ENCODE measurements around the gene ESRRA. TPM values are rescaled to one million over a fixed set of nuclear protein-coding genes. Genes with fewer than 3 reads are reported as not detected.

The ESRRA gene
- total and polyA plus RNA-seq, 9 of the 15 experiments (the other 6 are each of a cell fraction or from before 2014, with no cell fraction given) = 0.27 to 89.7 (median 23.7) TPM

GRCh38 chr11:64355078-64355940 is 50.0 kb downstream of the ESRRA start (continued):
- TF ChIP-seq PRDM10 (IDR thresholded peaks at IDR 0.05; ENCODE audit: partially characterized antibody) = peak; percentile 47
- TF ChIP-seq ETV5 (CRISPR knock-in tag; IDR thresholded peaks at IDR 0.05; ENCODE audit: low read depth) = no peak; the same call in 1 of the 2 replicates
- TF ChIP-seq CREBBP (IDR thresholded peaks at IDR 0.05; ENCODE audit: low read depth, low read length) = no peak
- peak; percentile 79 for TF ChIP-seq SMC3 (conservative IDR thresholded peaks at IDR 0.05; ENCODE audit: insufficient read depth, low read depth, low read length)
- TF ChIP-seq ELF4 (CRISPR knock-in tag; IDR thresholded peaks at IDR 0.05) = no peak
- peak; percentile 54; the same call in 1 of the 2 replicates for TF ChIP-seq SOX6 (IDR thresholded peaks at IDR 0.05)
- TF ChIP-seq ARID2 (IDR thresholded peaks at IDR 0.05) = peak; percentile 68; the same call in 1 of the 2 replicates
- TF ChIP-seq CAMTA2 (CRISPR knock-in tag; conservative IDR thresholded peaks at IDR 0.05) = no peak
- no peak for TF ChIP-seq CEBPG (CRISPR knock-in tag; IDR thresholded peaks at IDR 0.05)
- TF ChIP-seq CEBPG (tag; conservative IDR thresholded peaks at IDR 0.05 in 1 of 2, IDR thresholded peaks at IDR 0.05 in 1 of 2) = no peak
- peak; percentile 67 for TF ChIP-seq CXXC5 (CRISPR knock-in tag; IDR thresholded peaks at IDR 0.05)
- TF ChIP-seq ZEB2 (IDR thresholded peaks at IDR 0.05) = no peak
- TF ChIP-seq CBX3 (IDR thresholded peaks at IDR 0.05; ENCODE audit: borderline replicate concordance in 1 of 2, low read length in 2 of 2) = peak in 1 of 2 experiments; percentile 50; a peak in 1 of 3 replicates
- no peak for TF ChIP-seq ZNF41 (CRISPR knock-in tag; conservative IDR thresholded peaks at IDR 0.05)
- TF ChIP-seq CBX8 (IDR thresholded peaks at IDR 0.05; ENCODE audit: borderline replicate concordance, extremely low read depth, low read depth, low read length, poor library complexity, severe bottlenecking) = no peak
- no peak for TF ChIP-seq ZNF79 (CRISPR knock-in tag; IDR thresholded peaks at IDR 0.05; ENCODE audit: low read depth)
- TF ChIP-seq U2AF1 (optimal IDR thresholded peaks at IDR 0.05; ENCODE audit: low read depth, low read length) = no peak
